Dedifferentiated amniotic fluid mesenchymal stem cell (primary cell): ENCODE results near the gene SH3BP4.
A peak's percentile ranks its signal among the peaks of the same experiment; 100 is the strongest.

Experiments used
- DNase-seq: peaks from one replicate; pipeline ENCODE4 v3.0.0-alpha.2; 2016; ENCODE audit errors: extremely low spot score

SH3BP4 gene

DNA sequence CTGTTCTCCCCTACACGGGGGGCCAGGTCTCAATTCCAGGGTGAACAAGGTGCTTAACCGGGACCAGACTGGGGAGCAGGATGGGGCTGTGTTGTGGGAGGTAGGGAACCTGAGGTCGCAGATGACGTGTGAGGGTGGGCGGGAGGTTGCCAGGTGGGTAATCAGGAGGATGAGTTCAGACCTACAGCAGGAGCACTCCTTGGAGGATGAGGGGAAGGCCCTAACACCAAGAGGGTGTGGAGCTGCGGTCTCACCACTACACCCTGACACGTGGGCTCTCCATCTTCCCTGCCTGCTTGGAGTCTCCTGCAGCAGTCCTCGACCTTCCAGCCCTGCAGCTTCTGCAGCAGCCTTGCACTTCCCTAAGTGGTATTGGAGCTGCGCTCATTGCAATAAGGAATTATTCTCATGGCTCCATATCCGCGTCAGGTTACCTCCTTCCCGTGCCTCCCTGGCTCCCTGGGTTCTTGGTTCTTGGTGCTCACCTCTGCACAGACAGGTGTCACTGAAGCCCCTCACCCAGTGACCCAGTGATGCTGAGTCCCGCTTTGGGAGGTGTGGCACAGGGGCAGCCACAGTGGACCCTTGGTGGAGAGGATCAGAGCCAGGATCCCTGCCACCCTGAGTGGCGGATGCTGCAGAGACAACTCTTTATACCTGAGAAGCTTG lies 15.5 kb downstream of the SH3BP4 start:
- DNase-seq, result no peak

- DNase-seq, result no peak
Observed at GRCh38 chr2:234967870-234968208, 16.0 kb downstream of the SH3BP4 start.

GRCh38 chr2:234968631-234969305 lies 17.0 kb downstream of the SH3BP4 start:
- no peak for DNase-seq

DNA sequence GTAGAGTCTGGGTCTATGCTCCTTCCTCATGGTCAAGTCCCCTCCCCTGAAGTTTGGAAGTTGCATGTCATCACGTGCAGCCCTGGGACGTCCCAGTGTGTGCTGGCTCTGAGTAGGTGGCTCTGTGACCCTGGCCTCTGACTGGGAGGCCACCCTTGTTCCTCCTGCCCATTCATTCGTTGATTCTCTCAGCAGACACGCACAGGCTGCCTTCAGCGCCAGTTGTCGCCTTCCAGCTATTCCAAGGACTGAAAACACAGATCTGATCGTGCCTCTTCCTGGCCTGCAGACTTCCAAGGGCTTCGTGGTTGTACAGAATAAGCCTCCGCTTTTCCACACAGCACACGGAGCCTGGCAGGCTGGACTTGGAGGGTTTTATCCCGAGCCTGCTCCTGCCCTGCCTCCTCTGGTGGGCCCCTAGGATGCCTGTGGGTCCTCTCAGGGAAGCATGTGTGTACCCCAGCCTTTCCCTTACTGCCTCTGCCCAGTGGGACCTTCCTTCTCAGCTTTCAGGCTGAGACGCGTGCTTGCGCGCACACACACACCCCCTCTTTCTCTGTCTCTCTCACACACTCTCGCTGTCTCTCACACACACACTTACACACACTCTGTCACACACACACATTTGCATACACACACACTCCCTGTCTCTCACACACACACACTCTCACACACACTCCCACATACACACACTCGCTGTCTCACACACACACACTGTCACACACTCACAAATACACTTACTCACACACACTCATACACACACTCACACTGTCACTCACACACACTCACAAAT lies 17.7 kb downstream of the SH3BP4 start:
- DNase-seq, result no peak

- no peak for DNase-seq
Observed at GRCh38 chr2:234970099-234970440, 18.3 kb downstream of the SH3BP4 start.

DNA sequence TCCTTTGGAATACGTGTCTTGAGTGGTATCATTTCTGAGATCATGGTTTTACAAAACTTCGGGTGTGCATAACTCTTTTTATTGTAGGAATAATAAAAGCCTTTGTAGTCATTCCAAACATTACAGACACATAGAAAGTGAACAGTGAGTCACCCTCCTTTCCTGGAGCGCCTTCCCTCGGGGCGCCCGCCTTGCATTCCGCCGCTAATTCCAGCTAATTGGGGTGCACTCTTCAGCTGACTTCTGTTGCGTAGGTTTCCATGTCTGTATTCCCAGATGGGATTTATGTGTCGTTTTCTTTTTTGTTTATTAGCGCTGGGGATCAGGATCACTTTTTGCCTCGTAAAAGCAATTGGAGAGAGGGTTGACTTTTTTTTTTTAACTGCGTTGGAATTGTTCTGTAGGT lies 18.7 kb downstream of the SH3BP4 start:
- DNase-seq, result peak; percentile 69

DNA sequence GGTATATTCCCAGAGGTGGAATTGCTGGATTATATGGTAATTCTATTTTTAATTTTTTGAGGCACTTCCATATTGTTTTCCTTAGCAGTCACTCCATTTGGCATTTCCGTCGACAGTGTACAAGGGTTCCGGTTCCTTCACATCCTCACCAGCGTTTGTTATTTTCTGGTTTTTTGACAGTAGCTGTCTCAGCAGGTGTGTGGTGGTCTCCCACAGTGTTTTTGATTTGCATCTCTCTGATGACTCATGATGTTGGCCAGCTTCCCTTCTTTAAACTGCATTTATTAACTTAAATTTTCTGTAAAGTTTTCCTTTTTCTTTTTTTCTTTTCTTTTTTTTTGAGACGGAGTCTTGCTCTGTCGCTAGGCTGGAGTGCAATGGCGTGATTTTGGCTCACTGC lies 19.7 kb downstream of the SH3BP4 start:
- no peak for DNase-seq

DNA sequence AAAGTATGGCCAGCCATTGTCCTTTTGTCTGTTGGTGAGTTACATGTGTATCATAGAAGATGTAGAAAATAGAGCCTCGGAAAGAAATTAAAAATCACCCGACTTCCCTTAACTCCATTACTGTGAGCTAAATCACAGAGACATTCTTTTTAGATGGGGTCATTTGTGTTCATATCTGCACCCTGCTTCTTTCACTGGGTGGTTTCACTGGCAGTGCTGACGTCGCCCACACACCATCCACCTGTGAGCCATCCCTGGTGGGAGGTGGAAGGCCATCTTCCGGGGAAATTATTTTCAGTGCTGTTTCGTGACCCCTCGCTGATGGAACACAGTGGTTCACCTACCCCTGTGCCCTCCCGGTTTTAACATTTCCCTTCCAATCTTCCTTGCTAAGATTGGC lies 21.2 kb downstream of the SH3BP4 start:
- no peak for DNase-seq

DNA sequence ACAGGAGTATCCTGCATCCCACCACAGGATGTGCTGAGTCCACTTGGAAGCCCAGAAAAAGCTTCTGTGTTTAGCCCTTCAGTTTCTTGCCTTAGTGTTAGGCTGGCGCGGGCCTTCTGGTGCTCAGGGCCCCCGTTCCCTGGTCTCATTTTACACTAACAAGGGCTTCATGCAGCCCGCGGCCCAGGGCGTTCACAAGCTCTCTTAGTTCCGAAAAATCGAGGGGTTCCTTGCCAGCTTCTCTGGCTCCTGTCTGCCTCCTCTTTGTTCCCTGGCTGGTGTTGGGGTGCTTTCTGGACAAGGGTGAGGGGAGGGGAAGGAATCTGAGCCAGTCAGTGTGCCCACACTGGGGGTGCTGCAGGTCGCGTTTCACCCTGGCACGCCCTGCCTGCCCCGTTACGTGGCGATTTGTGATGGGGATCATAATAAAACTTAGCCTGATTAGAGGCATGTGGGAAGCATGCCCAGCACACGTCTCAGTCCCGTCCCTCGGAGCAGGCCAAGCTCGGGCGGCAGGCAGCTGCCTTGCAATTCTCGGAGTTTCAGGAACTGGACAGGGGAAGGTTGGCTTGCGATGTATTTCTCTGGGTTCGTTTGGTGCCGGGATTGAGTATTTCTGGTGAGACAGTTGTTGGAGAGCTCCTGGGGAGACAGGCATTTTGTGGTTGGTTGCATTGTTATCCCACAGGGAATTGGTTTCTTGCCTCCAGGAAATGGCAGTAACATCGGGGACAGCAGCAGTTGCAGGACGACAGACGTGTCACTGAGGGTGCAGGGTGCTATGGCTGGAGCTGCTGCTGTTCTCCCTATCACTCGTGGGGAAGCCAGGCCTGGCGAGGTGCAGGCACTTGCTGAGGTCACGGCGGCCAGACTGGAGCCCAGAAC lies 22.9 kb downstream of the SH3BP4 start:
- no peak for DNase-seq

- DNase-seq, result no peak
Observed at GRCh38 chr2:234975611-234976010, 23.8 kb downstream of the SH3BP4 start.

- DNase-seq, result no peak
Observed at GRCh38 chr2:234976479-234977227, 24.8 kb downstream of the SH3BP4 start.

DNA sequence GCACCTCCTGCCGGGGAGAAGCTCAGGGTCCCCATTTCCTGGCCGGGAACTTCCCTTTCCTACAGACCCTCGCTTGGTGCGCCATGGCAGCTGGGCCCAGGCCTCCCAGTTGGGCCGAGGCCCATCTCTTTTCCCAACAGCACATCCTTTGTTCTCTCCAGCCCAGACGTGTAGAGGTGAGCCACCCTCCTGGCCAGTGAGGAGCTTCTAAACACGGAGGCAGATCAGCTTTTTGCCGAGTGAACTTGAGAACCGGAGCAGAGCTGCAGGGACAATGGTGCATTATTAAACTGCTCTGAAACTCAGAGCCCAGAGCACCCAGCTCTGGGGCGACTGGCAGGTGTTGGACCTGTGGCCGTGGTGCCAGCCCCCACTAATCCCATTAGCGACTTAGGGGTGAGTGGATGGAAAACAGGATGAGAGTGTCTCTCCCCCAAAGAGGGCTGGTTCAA lies 25.4 kb downstream of the SH3BP4 start:
- no peak for DNase-seq

GRCh38 chr2:234978466-234979203 lies 26.8 kb downstream of the SH3BP4 start:
- DNase-seq, result no peak

DNA sequence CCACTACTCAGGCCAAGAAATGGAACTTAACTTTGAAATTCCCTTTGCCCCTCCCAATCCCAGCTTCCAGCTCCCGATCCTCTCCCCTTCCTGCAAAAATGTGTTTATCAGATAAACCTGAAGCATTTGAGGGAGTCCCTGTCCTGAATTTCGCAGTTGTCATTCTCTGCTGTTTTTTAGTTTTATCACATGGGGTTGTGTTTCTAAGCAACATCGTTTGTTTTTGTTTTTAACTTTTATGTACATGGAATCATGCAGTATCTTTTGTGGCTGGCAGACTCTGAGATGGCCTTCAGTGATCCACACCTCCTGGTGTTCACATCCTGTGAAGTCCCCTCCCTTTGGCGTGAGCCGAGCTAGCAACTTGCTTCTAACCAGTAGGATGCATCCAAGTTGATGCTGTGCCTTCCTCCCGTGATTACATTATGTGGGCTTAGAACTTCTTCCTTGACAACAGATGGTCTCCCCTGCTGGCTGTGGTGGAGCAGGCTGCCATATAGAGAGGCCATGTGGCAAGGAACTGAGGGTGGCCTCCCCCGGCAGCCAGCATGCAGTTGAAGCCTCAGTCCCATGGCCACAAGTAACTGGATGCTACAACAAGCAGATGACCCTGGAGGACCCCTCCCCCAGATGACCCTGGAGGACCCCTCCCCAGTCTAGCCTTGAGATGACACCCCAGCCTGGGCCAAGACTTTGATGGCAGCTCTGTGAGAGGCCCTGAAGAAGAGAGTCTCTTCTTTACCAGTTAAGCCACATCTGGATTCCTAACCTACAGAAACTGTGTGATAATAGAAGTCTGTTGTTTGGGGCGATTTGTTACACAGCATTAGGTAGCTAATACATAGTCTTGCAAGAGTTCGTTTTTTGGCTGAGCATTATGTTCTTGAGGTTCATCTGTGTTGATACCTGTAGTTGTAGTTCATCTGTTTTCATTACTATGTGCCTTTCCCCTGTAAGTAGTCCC lies 27.7 kb downstream of the SH3BP4 start:
- no peak for DNase-seq

GRCh38 chr2:234980451-234981187 lies 28.8 kb downstream of the SH3BP4 start:
- no peak for DNase-seq

DNA sequence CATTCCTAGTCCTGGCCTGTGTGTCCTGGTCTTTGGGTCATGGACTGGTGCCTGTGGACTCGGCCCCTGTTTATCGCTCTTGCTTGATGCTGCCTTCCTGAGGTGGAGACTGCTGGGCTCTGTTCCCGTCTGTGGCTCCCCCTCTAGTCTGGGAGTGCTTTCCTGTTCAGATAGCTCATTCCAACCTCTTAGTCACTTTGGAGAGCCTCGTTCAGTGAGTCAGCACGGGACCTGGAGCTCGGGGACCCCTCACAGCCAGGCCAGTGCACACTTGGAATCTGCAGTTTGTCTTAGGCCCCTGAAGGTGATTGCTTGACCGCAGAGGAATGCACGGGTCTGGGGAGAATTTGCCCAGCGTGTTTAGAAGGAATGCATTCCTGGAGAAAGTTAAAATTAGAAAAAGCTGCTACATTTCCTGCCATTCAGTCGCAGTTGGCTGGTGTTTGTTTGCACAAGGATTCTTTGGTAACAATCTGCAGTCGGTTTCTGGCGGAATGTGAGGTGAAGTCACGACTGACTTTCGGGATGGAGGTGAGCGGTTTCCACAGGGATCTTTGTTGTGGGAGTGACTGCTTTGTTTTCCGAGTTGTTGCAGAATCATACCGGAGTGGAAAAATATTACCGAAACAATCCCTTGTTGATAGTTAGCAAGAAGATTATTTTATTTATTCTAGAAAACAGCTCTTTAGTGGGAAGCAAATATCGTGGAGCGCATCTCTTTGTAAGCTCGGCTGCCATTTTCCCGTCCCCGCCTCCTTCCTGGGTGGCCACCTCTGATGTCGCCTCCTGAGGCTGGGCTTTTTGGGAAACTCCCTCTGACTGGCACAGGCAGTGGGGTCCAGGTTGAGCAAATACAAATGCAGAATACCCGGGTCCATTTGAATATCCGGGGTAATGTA lies 29.6 kb downstream of the SH3BP4 start:
- DNase-seq, result peak; percentile 96

DNA sequence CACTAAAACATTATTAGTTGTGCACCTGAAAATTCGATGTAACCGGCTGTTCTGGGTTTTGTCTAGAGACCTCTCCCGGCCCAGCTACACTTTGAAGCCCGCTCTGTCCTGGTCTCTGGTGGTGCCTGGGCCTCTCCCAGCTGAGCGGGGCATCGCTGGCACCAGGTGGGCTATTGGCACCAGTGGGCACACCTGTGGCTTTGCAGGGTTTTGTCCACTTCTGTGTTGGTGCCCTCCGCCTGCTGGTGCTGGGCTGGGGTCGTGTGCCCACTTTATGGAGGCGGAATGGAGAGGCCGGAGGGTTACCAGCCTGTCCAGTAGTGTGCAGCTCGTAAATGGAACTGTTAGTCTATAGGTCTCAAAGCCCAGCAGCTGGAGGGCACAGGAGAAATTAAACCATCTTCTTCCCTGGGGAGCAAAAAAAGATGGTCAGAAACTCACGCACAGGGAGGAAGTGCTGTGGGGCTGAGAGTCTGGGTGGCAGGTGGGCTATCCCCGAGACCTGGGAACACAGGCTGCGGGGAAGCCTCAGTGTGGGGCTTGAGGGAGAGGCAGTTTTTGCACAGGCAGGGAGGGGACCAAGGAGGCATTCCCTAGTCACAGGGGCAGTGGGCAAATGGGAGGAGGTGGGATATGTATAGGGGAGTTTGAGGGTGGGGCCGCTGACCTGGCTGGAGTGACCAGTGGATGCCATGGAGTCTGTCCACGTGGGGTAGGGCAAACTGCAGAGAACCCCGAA lies 30.4 kb downstream of the SH3BP4 start:
- no peak for DNase-seq
